Raji (cell line): Measurements from ENCODE around the gene ATXN7L1.

Experiments used
- POLR2A ChIP-seq: IDR thresholded peaks from 2 replicates; pipeline ENCODE4 v1.6.1; 2011; ENCODE audit warnings: low read depth, low read length, control low read depth; ENCODE audit not compliant: insufficient read depth

Gene ATXN7L1

GRCh38 chr7:105648561-105649401 lies 227.6 kb downstream of the ATXN7L1 start:
- TF ChIP-seq POLR2A: no peak

- no peak for TF ChIP-seq POLR2A
Observed at GRCh38 chr7:105647591-105647990, 228.8 kb downstream of the ATXN7L1 start.

GRCh38 chr7:105644937-105645336 lies 231.5 kb downstream of the ATXN7L1 start:
- no peak for TF ChIP-seq POLR2A

GRCh38 chr7:105643851-105644250 lies 232.5 kb downstream of the ATXN7L1 start:
- TF ChIP-seq POLR2A: no peak

- TF ChIP-seq POLR2A: no peak
Observed at GRCh38 chr7:105643384-105643783, 233.0 kb downstream of the ATXN7L1 start.

- no peak for TF ChIP-seq POLR2A
Observed at GRCh38 chr7:105642264-105642663, 234.1 kb downstream of the ATXN7L1 start.

GRCh38 chr7:105640956-105641810 lies 235.2 kb downstream of the ATXN7L1 start:
- TF ChIP-seq POLR2A: no peak

- TF ChIP-seq POLR2A: no peak
Observed at GRCh38 chr7:105639667-105640493, 236.5 kb downstream of the ATXN7L1 start.

- no peak for TF ChIP-seq POLR2A
Observed at GRCh38 chr7:105638902-105639495, 237.4 kb downstream of the ATXN7L1 start.

- TF ChIP-seq POLR2A: no peak
Observed at GRCh38 chr7:105638334-105638733, 238.1 kb downstream of the ATXN7L1 start.

GRCh38 chr7:105637755-105638154 lies 238.6 kb downstream of the ATXN7L1 start:
- no peak for TF ChIP-seq POLR2A

- no peak for TF ChIP-seq POLR2A
Observed at GRCh38 chr7:105636982-105637381, 239.4 kb downstream of the ATXN7L1 start.

GRCh38 chr7:105635197-105635596 lies 241.2 kb downstream of the ATXN7L1 start:
- no peak for TF ChIP-seq POLR2A

- TF ChIP-seq POLR2A: no peak
Observed at GRCh38 chr7:105625986-105626385, 250.4 kb downstream of the ATXN7L1 start.

GRCh38 chr7:105623906-105624305 lies 252.5 kb downstream of the ATXN7L1 start:
- TF ChIP-seq POLR2A: no peak
